Spleen (tissue), 7 donors: ENCODE results near the gene PAMR1.

Experiments
- POLR2A ChIP-seq, 3 donors: fragments of 450-650 bp; IDR thresholded peaks; one replicate each; pipeline ENCODE4 v1.5.1; 2017; ENCODE audit warnings: antibody characterized with exemption in 3 of 3, mild to moderate bottlenecking in 1 of 3
- POLR2AphosphoS5 ChIP-seq, 3 donors: sonication (generic); formaldehyde crosslinking; IDR thresholded peaks; one replicate each; pipeline ENCODE4 v1.5.1; 2017; ENCODE audit warnings: antibody characterized with exemption in 3 of 3
- TF ChIP-seq, protein P1 (sequence below), 11 experiments: fragments of 200-600 bp in 7 of 11; fragments of 450-650 bp in 4 of 11; sonication (generic) in 4 of 11; IDR thresholded peaks in 8 of 11; conservative IDR thresholded peaks in 3 of 11; 1 replicate in 7 of 11; 2 replicates in 4 of 11; pipeline versions ENCODE4 v1.4.0 to v1.8.0; 2016 to 2021; ENCODE audit warnings: antibody characterized with exemption in 11 of 11, inconsistent platforms in 4 of 11, mild to moderate bottlenecking in 1 of 11
- donor health status: DM: no; HTN: no; CAD: no; lungs with moderate emphysema.
- donor health status: DM: no; HTN: no; CAD: no.
- donor health status: DM: no; HTN: no; CAD: no.

DNA sequence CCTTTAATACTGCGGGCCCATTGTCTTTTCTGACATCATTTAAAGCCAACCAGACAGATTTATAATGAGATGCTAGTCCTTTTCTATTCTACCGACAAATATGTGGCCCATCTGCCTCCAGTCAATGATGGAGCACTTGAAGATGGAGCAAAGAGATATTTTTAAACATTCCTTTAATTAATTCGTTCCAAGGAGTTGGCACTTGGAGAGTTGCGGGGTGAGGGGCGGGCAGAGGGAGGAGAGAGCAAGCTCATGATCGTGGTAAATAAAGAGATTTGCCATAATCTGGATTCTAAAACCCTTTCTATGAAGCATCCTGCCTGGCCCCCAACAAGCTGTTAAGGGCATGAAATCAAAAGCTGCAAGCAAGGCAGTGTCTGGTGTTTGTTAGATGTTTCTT lies 111.1 kb downstream of the PAMR1 start:
- TF ChIP-seq, protein P1, sequence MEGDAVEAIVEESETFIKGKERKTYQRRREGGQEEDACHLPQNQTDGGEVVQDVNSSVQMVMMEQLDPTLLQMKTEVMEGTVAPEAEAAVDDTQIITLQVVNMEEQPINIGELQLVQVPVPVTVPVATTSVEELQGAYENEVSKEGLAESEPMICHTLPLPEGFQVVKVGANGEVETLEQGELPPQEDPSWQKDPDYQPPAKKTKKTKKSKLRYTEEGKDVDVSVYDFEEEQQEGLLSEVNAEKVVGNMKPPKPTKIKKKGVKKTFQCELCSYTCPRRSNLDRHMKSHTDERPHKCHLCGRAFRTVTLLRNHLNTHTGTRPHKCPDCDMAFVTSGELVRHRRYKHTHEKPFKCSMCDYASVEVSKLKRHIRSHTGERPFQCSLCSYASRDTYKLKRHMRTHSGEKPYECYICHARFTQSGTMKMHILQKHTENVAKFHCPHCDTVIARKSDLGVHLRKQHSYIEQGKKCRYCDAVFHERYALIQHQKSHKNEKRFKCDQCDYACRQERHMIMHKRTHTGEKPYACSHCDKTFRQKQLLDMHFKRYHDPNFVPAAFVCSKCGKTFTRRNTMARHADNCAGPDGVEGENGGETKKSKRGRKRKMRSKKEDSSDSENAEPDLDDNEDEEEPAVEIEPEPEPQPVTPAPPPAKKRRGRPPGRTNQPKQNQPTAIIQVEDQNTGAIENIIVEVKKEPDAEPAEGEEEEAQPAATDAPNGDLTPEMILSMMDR (IDR thresholded peaks at IDR 0.05 in 8 of 11, conservative IDR thresholded peaks at IDR 0.05 in 3 of 11): no peak
- TF ChIP-seq POLR2A (IDR thresholded peaks at IDR 0.05): no peak
- no peak for TF ChIP-seq POLR2AphosphoS5 (IDR thresholded peaks at IDR 0.05)
